K562 (cell line): ENCODE measurements around the gene GET3. TPM values are rescaled to one million over a fixed set of nuclear protein-coding genes. Genes with fewer than 3 reads are reported as not detected.
A peak's percentile ranks its signal among the peaks of the same experiment; 100 is the strongest.
"Not testable (repeated sequence)": the region's sequence is repeated elsewhere in the genome, so short reads cannot be mapped to it uniquely, and the experiment has no call there.

Source experiments
- ATAC-seq: fragments of 200-7000 bp; cut with Tn5 transposase; 3 replicates; pipeline ENCODE4 v1.9.1; 2020; ENCODE audit warnings: moderate library complexity
- BruUV-seq: library from RNA; stranded (reverse); fragments of 400-500 nt; replicated peaks from 2 replicates; lab custom pipeline; 2021; lab: Mats Ljungman, UMichigan
- CTCF ChIA-PET: fragments of 300-600 bp; formaldehyde crosslinking; extraction: SDS; loops from one replicate; lab custom pipeline; 2021; ENCODE audit warnings: low intra/inter-chr PET ratio; lab: Yijun Ruan, JAX
- POLR2A ChIA-PET: fragments of 300-600, 350-650 bp; sonication (Branson Sonifier 250); formaldehyde crosslinking; extraction: SDS; loops from one replicate; lab custom pipeline; 2021; ENCODE audit warnings: antibody characterized with exemption, inconsistent platforms; lab: Yijun Ruan, JAX
- DNase-seq, 4 experiments: peaks; one replicate each; pipeline versions ENCODE4 v3.0.0 to v3.0.0-alpha.2; 2011 to 2018; ENCODE audit warnings: low spot score in 3 of 4, mixed read lengths in 3 of 4; ENCODE audit errors: extremely low read depth in 1 of 4
- FAIRE-seq: peaks from 2 replicates; lab custom pipeline; 2011; peaks lifted over from hg19 to GRCh38; lab: Jason Lieb, UNC
- H2AFZ ChIP-seq: 2 replicates; pipeline ENCODE4 v1.6.0; 2011; ENCODE audit warnings: low read depth, low read length, control low read depth, inconsistent platforms
- H3K27ac ChIP-seq: fragments of 200-600 bp; 3 replicates; pipeline ENCODE4 v1.8.0; 2011; ENCODE audit warnings: low read depth, mild to moderate bottlenecking, control low read depth, inconsistent platforms, low read length, moderate library complexity, mixed read lengths; ENCODE audit errors: extremely low read depth
- H3K27me3 ChIP-seq, 2 experiments: fragments of 300-600 bp in 1 of 2; 2 replicates in 1 of 2; 3 replicates in 1 of 2; pipeline versions ENCODE4 v1.6.0 to v1.8.0; 2011; ENCODE audit warnings: inconsistent platforms in 2 of 2, low read length in 2 of 2, mild to moderate bottlenecking in 1 of 2, mixed read lengths in 1 of 2, moderate library complexity in 1 of 2; ENCODE audit not compliant: control insufficient read depth in 2 of 2, insufficient read depth in 2 of 2
- H3K36me3 ChIP-seq: fragments of 300-600 bp; 3 replicates; pipeline ENCODE4 v1.8.0; 2011; ENCODE audit warnings: mild to moderate bottlenecking, low read length, inconsistent platforms; ENCODE audit not compliant: control insufficient read depth, insufficient read depth
- H3K4me1 ChIP-seq, 2 experiments: fragments of 200-600 bp in 1 of 2; replicated peaks in 1 of 2; 2 replicates in 1 of 2; 3 replicates in 1 of 2; pipeline versions ENCODE4 v1.5.1 to v1.8.0; 2011; ENCODE audit warnings: inconsistent platforms in 2 of 2, low read length in 2 of 2, mild to moderate bottlenecking in 1 of 2, mixed read lengths in 1 of 2, moderate library complexity in 1 of 2; ENCODE audit not compliant: control insufficient read depth in 2 of 2, insufficient read depth in 2 of 2
- H3K4me2 ChIP-seq: 2 replicates; pipeline ENCODE4 v1.6.1; 2011; ENCODE audit warnings: low read length, control low read depth, inconsistent platforms, mixed read lengths; ENCODE audit not compliant: insufficient read depth
- H3K4me3 ChIP-seq: fragments of 200-600 bp; sonication (generic), shearing (Covaris generic); 2 replicates; pipeline ENCODE4 v1.5.1; 2016; ENCODE audit warnings: control low read depth, inconsistent platforms
- H3K79me2 ChIP-seq: fragments of 200-600 bp; 3 replicates; pipeline ENCODE4 v1.8.0; 2011; ENCODE audit warnings: low read length, inconsistent platforms; ENCODE audit not compliant: control insufficient read depth, insufficient read depth
- H3K9ac ChIP-seq, 2 experiments: 2 replicates each; pipeline versions ENCODE4 v1.6.0 to v1.6.1; 2011; ENCODE audit warnings: low read depth in 2 of 2, low read length in 2 of 2, control low read depth in 1 of 2, inconsistent platforms in 1 of 2, mild to moderate bottlenecking in 1 of 2, mixed read lengths in 1 of 2; ENCODE audit not compliant: insufficient read depth in 1 of 2
- H3K9me1 ChIP-seq: one replicate; pipeline ENCODE4 v1.6.0; 2011; ENCODE audit warnings: inconsistent platforms, mild to moderate bottlenecking, low read length, moderate library complexity; ENCODE audit not compliant: control insufficient read depth, insufficient read depth
- H3K9me3 ChIP-seq: replicated peaks from 2 replicates; pipeline ENCODE4 v1.5.1; 2011; ENCODE audit warnings: low read depth, low read length, inconsistent platforms; ENCODE audit not compliant: control insufficient read depth, insufficient read depth
- H4K20me1 ChIP-seq: replicated peaks from 2 replicates; pipeline ENCODE4 v1.6.1; 2011; ENCODE audit warnings: low read length, inconsistent platforms, mixed read lengths; ENCODE audit not compliant: control insufficient read depth, insufficient read depth
- ATF1 ChIP-seq, 2 experiments: fragments of 450-650 bp in 1 of 2; IDR thresholded peaks; 2 replicates each; pipeline ENCODE4 v1.6.1; 2016; ENCODE audit warnings: missing compliant biosample characterization in 1 of 2, missing genetic modification characterization in 1 of 2
- RAD21 ChIP-seq, 2 experiments: fragments of 250-450 bp in 1 of 2; fragments of 450-650 bp in 1 of 2; sonication (Bioruptor Pico) in 1 of 2; formaldehyde crosslinking in 1 of 2; IDR thresholded peaks in 1 of 2; conservative IDR thresholded peaks in 1 of 2; 2 replicates each; pipeline versions ENCODE4 v1.4.0 to v1.8.0; 2020 to 2022; ENCODE audit warnings: mild to moderate bottlenecking in 2 of 2, moderate library complexity in 1 of 2
- WGBS: fragments of 100-300 bp; shearing (Covaris generic); methylation state at CpG from one replicate; pipeline ENCODE4 v1.1.6; 2016; ENCODE audit warnings: low coverage, mixed read lengths; ENCODE audit not compliant: insufficient coverage; ENCODE audit errors: missing lambda C conversion rate; 5-methylcytosine and 5-hydroxymethylcytosine counted together
- in situ Hi-C: fragments of 300-500 bp; cut with MboI; formaldehyde crosslinking; loops from 4 replicates; pipeline ENCODE4 v1.15.0; 2018; ENCODE audit warnings: inconsistent platforms, mixed read lengths
- intact Hi-C: fragments of 100-400 bp; cut with micrococcal nuclease; formaldehyde crosslinking; loops from 2 replicates; pipeline ENCODE4 v1.14.2; 2022
- polyA plus RNA-seq, 8 experiments: library from polyadenylated mRNA; depleted of rRNA in 4 of 8; stranded (reverse) in 5 of 8; unstranded in 3 of 8; fragments of >200 nt; fragmentation: Nextera tagmentation in 2 of 8; fragmentation: Illumina TruSeq in 1 of 8; extraction: Ambion mirVana in 2 of 8; extraction: Trizol in 1 of 8; gene quantifications; 2 replicates each; pipeline versions ENCODE4 v1.2.1 to v1.2.3, GENCODE V29; 2011 to 2014; ENCODE audit warnings: inconsistent platforms in 1 of 8, missing spikeins in 1 of 8
- total RNA-seq, 7 experiments: library from RNA; depleted of rRNA in 6 of 7; stranded (reverse); fragments of >200 nt in 6 of 7; fragmentation: Illumina TruSeq in 2 of 7; extraction: Trizol in 2 of 7; gene quantifications; 2 replicates each; pipeline versions ENCODE4 v1.2.1 to v1.2.3, GENCODE V29; 2011 to 2021; ENCODE audit warnings: low replicate concordance in 1 of 7
- TF ChIP-seq, protein P1 (sequence below), 2 experiments: fragments of 450-650 bp; formaldehyde crosslinking in 1 of 2; IDR thresholded peaks; 2 replicates each; pipeline versions ENCODE4 v1.4.0 to v1.6.1; 2014 to 2020; ENCODE audit warnings: mild to moderate bottlenecking in 2 of 2, borderline replicate concordance in 1 of 2, low read depth in 1 of 2
- TF ChIP-seq, protein P2 (sequence below), 2 experiments: fragments of 450-650 bp in 1 of 2; sonication (generic) in 1 of 2; formaldehyde crosslinking in 1 of 2; IDR thresholded peaks in 1 of 2; conservative IDR thresholded peaks in 1 of 2; 2 replicates each; pipeline versions ENCODE4 v1.6.1 to v1.8.1; 2016 to 2023; ENCODE audit warnings: mild to moderate bottlenecking in 2 of 2, moderate library complexity in 2 of 2, inconsistent platforms in 1 of 2, missing genetic modification reagents in 1 of 2
- TF ChIP-seq, protein P3 (sequence below): sonication (generic); formaldehyde crosslinking; IDR thresholded peaks from 2 replicates; pipeline ENCODE4 v1.8.1; 2023; ENCODE audit warnings: mild to moderate bottlenecking, missing genetic modification reagents

The GET3 gene
- total and polyA plus RNA-seq, 9 of the 15 experiments (the other 6 are each of a cell fraction or from before 2014, with no cell fraction given) = 8.3 to 83.5 (median 51.8) TPM

DNA sequence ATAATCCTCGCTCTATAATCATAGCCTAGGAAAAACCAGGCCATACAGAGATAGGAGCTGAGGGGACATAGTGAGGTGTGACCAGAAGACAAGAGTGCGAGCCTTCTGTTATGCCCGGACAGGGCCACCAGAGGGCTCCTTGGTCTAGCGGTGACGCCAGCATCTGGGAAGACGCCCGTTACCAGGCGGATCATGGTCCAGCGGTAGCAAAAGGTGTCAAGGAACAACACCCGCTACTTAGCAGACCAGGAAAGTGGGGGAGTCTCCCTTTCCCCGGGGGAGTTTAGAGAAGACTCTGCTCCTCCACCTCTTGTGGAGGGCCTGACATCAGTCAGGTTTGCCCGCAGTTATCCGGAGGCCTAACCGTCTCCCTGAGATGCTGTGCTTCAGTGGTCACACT, 25.2 kb upstream of the GET3 start:
- CTCF ChIA-PET; H3K27me3 ChIP-seq; H3K4me2 ChIP-seq; H3K9me1 ChIP-seq; DNase-seq; FAIRE-seq; H4K20me1 ChIP-seq; H3K9me3 ChIP-seq; H3K27ac ChIP-seq; BruUV-seq; H2AFZ ChIP-seq; H3K4me3 ChIP-seq; ATAC-seq; POLR2A ChIA-PET; intact Hi-C loops; H3K9ac ChIP-seq; TF ChIP-seq ATF1 (CRISPR knock-in tag; IDR thresholded peaks at IDR 0.05): not testable (repeated sequence)
- in situ Hi-C loops = loop anchor here (5.0 kb wide), 1 partner anchor 85 kb away; no protein-coding TSS in a partner anchor
- WGBS = 50% methylated on average over 11 of the region's 14 CpGs
- Histone ChIP-seq H3K36me3 (peaks cover 88% of the 10 kb centered on the region), H3K79me2 (peaks cover 21% of the 10 kb centered on the region), H3K4me1 (peaks cover 0 to 13% of the 10 kb centered on the region in 2 experiments; a peak in 1 of 5 replicates)
- TF ChIP-seq, protein P1, sequence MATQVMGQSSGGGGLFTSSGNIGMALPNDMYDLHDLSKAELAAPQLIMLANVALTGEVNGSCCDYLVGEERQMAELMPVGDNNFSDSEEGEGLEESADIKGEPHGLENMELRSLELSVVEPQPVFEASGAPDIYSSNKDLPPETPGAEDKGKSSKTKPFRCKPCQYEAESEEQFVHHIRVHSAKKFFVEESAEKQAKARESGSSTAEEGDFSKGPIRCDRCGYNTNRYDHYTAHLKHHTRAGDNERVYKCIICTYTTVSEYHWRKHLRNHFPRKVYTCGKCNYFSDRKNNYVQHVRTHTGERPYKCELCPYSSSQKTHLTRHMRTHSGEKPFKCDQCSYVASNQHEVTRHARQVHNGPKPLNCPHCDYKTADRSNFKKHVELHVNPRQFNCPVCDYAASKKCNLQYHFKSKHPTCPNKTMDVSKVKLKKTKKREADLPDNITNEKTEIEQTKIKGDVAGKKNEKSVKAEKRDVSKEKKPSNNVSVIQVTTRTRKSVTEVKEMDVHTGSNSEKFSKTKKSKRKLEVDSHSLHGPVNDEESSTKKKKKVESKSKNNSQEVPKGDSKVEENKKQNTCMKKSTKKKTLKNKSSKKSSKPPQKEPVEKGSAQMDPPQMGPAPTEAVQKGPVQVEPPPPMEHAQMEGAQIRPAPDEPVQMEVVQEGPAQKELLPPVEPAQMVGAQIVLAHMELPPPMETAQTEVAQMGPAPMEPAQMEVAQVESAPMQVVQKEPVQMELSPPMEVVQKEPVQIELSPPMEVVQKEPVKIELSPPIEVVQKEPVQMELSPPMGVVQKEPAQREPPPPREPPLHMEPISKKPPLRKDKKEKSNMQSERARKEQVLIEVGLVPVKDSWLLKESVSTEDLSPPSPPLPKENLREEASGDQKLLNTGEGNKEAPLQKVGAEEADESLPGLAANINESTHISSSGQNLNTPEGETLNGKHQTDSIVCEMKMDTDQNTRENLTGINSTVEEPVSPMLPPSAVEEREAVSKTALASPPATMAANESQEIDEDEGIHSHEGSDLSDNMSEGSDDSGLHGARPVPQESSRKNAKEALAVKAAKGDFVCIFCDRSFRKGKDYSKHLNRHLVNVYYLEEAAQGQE (IDR thresholded peaks at IDR 0.05; ENCODE audit: borderline replicate concordance) = peak; percentile 26; the same call in 1 of the 2 replicates
- TF ChIP-seq, protein P1 (CRISPR knock-in tag; IDR thresholded peaks at IDR 0.05; ENCODE audit: low read depth) = not testable (repeated sequence)
- TF ChIP-seq ATF1 (tag; IDR thresholded peaks at IDR 0.05) = peak; percentile 57
- TF ChIP-seq, protein P2, sequence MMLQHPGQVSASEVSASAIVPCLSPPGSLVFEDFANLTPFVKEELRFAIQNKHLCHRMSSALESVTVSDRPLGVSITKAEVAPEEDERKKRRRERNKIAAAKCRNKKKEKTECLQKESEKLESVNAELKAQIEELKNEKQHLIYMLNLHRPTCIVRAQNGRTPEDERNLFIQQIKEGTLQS (IDR thresholded peaks at IDR 0.05) = peak; percentile 25; the same call in 1 of the 2 replicates
- TF ChIP-seq, protein P2 (CRISPR knock-in tag; conservative IDR thresholded peaks at IDR 0.05) = not testable (repeated sequence)
- peak; percentile 16 to 64; a peak in 3 of 4 replicates for TF ChIP-seq RAD21 (CRISPR knock-in tag; conservative IDR thresholded peaks at IDR 0.05 in 1 of 2, IDR thresholded peaks at IDR 0.05 in 1 of 2)
- TF ChIP-seq, protein P3, sequence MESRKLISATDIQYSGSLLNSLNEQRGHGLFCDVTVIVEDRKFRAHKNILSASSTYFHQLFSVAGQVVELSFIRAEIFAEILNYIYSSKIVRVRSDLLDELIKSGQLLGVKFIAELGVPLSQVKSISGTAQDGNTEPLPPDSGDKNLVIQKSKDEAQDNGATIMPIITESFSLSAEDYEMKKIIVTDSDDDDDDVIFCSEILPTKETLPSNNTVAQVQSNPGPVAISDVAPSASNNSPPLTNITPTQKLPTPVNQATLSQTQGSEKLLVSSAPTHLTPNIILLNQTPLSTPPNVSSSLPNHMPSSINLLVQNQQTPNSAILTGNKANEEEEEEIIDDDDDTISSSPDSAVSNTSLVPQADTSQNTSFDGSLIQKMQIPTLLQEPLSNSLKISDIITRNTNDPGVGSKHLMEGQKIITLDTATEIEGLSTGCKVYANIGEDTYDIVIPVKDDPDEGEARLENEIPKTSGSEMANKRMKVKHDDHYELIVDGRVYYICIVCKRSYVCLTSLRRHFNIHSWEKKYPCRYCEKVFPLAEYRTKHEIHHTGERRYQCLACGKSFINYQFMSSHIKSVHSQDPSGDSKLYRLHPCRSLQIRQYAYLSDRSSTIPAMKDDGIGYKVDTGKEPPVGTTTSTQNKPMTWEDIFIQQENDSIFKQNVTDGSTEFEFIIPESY (CRISPR knock-in tag) = peak; percentile 91
